Stromal cell of bone marrow (primary cell): Measurements from ENCODE around the gene IRAK2.
"Not testable (repeated sequence)": the region's sequence is repeated elsewhere in the genome, so short reads cannot be mapped to it uniquely, and the experiment has no call there.

ENCODE experiments used
- DNase-seq: peaks from one replicate; pipeline ENCODE4 v3.0.0-alpha.2; 2012; ENCODE audit warnings: low read depth

Gene IRAK2

DNA sequence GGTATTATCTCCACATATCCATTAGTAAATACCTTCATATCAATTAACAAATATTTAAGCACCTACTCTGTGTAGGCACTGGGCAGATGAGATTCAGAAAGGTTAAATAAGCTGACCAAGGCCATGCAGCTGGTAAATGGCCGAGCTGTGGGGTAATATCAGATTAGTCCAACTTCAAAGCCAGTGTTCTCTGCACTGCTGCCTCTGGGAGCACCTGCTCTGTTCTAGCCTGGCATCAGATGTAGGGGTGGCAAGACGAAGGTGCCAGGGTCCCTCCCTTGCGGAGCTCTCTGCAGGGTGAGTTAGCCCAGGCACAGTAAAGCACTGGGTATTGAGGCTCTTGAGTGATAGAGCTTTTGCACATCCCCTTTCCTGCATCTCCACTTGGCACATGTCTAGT, 89.0 kb downstream of the IRAK2 start:
- no peak for DNase-seq

DNA sequence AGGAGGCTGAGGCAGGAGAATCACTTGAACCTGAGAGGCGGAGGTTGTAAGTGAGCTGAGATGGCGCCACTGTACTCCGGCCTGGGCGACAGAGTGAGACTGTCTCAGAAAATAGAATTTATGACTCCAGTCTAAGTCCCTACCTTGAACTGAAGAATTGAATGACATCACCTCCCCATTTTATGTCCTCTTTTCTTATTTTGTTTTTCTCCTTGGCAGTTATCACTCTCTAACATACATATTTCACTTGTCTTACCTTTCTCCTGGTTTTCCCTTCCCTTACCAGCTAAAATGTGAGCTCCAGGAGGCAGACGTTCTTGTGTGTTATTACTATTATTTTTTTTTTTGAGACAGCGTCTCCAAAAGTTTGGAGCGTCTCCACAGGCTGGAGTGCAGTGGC, 91.1 kb downstream of the IRAK2 start:
- DNase-seq: no peak

DNA sequence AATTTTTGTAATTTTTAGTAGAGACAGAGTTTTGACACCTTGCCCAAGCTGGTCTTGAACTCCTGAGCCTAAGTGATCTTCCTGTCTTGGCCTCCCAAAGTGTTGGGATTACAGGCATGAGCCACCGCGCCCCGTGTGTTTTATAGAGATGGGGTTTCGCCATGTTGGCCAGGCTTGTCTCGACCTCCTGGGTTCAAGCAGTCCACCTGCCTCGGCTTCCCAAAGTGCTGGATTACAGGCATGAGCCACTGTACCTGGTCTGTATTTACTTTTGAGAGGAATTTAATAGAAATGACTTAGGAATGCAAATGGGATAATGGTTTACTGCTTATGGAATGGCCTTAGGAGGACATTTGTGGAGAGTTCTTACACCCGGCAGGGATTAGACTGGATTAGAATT, 94.3 kb downstream of the IRAK2 start:
- no peak for DNase-seq

DNA sequence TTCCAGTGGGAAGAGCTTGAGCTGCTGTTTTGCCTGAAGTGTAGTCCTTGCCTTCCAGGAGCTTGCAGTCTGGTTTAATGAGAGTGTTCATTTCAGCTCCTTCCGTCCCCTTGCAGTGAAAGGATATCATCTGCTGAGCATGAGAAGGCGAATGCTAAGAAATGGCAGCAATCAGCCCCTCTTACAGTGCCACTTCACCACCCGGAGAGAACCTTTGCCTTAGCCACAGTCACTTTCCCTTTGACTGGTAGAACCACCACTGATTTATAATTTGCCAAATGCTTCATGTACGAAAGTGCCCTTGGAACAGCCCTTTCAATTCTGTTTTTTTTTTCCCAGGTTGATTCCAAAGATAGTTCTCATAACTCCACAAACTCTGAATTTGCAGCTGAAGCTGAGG, 95.1 kb downstream of the IRAK2 start:
- no peak for DNase-seq

DNA sequence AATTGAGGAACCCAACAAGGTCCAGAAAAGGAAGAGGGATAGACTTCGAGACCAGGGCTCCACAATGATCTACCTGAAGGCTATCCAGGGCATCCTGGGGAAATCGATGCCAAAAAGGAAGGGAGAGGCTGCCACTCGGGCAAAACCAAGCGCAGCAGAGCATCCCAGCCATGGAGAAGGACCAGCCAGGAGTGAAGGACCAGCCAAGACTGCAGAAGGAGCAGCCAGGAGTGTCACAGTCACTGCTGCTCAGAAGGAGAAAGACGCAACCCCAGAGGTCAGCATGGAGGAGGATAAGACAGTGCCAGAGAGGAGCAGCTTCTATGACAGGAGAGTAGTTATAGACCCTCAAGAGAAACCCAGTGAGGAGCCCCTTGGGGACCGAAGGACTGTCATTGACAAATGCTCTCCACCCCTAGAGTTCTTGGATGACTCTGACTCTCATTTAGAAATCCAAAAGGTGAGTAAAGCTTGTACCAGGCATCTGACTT, 95.5 kb downstream of the IRAK2 start:
- no peak for DNase-seq

DNA sequence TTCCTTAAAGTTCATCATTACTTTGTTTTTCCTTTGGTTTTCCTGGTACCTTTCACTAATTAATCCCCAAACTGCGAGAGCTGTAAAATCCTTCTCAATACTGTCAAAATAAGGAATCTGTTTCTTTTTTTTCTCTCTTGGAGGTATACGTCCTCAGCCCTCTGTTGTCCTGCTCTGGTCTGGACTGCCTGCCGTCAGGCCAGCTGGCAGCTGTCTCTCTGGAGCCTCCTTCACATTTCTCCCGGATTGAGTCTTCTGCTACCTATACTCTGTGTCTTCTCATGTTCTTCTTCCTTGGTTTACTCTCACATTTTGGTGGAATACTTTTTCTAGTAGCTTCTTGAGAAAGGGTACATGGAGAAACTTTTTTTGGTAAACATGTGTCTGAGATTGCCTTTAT, 97.3 kb downstream of the IRAK2 start:
- DNase-seq: no peak

DNA sequence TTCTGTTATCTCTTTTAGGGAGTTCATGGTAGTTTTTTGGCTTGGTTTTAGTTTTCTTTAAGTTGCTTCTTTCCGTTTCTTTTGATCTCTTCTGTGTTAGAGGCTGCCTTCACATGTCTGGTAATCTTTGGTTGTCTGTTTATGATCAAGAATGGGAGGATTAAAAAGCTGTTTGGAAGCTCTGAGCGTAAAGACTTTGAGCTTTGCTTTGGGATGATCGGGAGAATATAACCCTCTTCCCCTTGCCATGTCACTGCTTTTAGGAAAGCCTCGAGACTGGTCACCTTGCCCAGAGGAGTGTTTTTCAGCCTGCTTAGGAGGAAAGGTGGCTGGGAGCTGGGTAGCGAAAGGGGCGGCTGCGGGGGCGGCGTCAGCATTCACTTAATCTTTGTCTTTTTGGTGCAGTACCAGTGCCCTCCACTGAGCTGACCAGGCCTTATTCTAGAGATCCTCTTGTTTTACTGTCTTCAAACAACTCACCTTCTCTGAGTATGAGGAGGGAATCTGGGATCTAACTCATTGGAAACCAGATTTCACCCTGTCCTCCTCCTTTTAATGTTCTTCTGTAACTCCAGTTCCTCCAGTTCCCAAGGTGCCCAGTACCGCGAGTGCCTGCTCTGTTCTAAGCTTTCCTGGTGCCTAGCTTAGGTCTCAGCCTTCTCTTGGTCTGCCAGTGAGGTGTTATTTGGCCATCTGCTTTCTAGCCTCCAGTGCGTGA, 99.1 kb downstream of the IRAK2 start:
- DNase-seq: no peak

DNA sequence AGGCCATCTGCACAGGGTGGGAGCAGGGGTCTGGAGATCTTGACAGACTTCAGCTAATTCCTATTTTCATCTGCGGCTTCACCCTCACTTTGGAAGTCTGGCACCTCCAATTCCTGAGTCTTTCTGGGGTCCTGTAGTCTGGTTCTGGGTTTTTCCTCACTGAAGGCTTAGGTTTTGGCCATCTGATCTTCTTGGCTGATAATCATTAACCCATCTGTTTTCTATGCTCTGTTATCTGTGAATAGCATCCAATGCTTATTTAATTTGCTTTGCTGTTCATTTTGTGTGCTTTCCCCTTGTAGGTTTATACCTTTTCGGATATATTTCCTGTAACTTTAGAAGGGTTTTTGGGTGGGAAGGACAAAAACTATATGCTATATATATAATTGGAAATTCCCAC, 101.1 kb downstream of the IRAK2 start:
- DNase-seq: no peak

DNA sequence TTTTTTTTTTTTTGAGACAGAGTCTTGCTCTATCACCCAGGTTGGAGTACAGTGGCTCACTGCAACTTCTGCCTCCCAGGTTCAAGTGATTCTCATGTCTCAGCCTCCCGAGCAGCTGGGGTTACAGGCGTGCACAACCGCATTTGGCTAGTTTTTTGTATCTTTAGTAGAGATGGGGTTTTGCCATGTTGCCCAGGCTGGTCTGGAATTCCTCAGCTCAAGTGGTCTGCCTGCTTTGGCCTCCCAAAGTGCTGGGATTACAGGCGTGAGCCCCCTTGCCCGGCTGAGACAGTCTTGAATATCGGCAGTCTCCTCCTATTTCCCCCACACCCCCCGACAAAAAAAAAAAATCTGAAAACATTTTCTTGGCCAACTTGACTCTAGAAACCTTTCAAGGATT, 102.2 kb downstream of the IRAK2 start:
- not testable (repeated sequence) for DNase-seq

DNA sequence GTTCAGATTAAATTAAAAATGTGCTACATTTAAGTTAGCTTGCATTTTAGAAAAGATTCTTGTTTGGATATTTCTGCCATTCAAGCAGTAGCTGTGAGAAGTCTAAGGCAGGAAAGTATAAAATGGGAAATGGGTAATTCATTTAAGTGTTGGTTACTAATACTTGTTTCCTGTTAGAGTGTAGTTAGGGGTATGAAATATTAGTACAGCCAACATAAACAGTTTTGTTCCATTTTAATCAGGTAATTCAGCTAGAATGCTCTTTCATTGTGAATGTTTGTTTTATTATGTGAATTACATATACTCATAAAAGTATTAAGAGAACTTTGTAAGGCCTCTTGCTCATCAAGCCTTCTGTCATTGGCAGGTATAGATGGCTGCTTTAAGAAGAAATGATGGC, 103.4 kb downstream of the IRAK2 start:
- DNase-seq: no peak

DNA sequence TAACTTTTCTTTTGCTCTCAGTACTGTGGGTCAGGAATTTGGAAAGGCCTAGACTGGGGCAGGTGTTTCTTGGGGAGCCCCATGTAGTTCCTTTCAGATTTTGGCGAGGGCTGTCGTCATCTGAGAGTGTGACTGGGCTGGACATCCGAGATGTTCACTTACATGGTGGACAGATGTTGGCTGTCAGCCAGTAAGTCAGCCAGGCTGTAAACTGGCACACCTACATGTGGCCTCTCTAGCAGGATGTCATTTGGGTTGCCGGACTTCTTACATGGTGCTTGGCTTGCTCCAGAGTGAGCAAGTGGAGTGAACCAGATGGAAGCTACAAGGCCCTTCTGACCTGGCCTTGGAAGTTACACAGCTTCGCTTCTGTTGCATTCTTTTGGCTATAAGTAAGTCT, 104.2 kb downstream of the IRAK2 start:
- no peak for DNase-seq

DNA sequence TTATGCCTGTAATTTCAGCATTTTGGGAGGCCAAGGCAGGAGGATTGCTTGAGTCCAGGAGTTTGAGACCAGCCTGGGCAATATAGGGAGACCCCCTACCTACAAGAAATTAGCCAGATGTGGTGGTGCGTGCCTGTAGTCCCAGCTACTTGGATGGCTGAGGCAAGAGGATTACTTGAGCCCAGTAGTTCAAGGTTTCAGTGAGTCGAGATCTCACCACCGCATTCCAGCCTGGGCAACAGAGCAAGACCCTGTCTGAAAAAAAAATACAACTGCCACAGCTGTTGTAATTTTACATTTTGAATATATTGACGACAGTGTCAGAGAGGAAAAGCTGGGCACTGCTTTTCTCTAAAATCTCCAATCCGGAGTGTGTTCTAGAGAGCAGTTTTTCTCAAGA, 104.7 kb downstream of the IRAK2 start:
- no peak for DNase-seq

DNA sequence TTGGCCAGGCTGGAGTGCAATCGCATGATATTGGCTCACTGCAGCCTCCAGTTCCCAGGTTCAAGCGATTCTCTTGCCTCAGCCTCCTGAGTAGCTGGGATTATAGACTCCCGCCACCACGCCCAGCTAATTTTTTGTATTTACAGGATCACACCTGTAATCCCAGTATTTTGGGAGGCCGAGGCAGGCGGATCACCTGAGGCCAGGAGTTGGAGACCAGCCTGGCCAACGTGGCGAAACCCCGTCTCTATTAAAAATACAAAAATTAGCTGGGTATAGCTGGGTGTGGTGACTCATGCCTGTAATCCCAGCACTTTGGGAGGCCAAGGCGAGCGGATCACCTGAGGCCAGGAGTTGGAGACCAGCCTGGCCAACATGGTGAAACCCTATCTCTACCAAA, 107.8 kb downstream of the IRAK2 start:
- not testable (repeated sequence) for DNase-seq

DNA sequence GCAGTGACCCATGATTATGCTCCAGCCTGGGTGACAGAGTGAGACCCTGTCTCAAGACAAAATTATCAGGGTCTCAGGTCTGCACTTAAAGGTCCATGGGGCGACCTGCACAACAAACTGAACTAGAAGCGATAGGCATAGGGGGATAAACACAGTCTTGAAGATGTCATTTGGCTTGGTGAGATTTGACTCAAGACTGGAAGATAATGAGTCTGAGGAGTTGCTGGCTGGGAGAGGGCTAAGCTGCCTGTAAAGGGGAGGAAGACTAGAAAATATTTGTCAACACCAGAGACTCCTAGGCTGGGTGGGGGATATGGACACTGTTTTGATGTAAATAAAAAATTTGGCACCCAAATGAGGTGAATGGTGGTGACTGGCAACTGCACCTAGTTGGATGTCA, 108.3 kb downstream of the IRAK2 start:
- DNase-seq: no peak

DNA sequence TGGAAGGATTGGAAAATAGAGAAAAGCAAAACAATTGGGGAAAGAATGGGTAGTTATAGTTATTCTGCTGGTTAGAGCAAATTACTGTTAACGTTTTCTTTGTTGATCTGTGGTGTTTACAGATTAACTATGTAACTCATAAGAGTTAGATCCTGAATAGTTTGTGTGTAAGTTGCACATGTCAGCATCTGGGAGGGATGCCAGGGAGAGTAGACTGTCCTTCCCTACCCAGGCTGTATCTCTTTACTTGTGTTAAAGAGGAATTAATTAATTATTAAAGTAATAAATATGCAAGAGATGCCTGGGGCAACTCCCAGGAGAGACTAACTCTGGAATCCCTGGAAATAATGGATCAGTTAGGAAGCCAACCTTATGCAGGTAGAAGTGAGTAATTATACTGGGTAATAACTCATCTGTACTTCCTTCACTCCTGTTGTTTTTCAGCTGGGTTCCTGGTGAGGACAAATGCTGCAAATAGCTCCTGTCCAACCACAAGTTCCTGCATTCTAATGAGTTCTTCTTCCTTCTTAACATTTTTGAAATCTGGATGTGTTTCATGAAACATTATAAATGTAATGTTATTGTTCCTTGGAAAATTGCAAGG, 109.1 kb downstream of the IRAK2 start:
- DNase-seq: no peak

DNA sequence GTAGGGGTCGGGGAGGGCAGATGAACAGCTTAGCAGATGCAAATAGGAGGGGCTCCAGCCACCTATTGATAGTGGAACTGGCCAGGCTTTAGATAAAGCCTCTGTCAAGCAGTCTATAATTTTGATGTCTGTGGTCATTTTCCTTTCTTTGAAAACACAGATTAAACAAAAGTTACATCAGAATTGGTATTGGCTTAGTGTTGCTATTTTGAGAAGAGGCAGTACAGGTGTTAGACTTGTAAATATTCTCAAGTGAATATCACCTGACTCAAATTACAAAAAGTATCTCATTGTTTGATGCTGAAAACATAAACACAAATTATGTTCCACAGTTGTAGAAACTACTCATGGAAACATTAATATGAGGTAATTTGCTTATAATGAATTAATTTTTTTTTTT, 109.9 kb downstream of the IRAK2 start:
- DNase-seq: no peak

DNA sequence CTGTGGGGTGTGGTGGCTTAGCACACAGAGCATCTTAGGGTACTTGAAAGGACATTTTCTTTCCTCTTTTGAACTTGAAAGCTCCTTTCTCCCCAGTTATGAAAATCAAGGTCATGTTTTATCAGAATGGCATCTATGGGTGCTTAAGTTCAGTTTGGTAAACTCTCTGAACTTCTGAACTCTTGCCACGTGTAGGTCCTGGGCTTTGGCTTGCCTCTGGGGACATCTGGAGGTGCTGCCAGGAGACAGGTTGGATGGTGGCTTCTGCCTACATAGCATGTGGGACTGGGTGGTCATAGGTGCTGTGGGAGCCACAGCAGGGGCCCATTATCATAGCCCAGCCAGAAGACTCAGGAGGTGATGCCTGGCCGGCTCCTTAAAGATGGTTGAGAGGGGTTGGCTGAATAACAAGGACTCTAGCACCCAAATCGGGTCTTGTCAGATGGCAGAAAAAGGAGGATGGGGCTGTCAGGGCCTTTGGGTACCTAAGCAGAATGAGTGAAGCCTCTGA, 112.5 kb downstream of the IRAK2 start:
- DNase-seq: no peak

DNA sequence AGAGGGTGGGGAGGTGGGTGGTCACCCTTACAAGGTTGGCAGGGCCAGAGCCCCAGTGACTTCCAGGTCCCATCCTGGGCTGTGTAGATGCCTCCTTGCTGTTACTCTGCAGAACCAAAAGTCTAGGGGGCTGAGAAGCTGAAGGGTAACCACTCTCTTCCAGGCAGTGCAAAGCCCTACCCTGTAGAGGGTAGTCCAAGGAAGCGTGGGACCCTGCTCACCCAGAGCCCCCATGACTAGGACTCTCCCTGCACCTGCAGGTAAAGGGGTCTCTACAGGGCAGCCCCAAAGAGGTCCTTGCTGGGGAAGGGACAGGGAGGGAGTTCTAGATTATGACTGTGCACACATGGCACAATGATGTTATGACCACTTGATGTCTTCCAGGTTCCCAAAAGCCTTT, 113.8 kb downstream of the IRAK2 start:
- DNase-seq: no peak

DNA sequence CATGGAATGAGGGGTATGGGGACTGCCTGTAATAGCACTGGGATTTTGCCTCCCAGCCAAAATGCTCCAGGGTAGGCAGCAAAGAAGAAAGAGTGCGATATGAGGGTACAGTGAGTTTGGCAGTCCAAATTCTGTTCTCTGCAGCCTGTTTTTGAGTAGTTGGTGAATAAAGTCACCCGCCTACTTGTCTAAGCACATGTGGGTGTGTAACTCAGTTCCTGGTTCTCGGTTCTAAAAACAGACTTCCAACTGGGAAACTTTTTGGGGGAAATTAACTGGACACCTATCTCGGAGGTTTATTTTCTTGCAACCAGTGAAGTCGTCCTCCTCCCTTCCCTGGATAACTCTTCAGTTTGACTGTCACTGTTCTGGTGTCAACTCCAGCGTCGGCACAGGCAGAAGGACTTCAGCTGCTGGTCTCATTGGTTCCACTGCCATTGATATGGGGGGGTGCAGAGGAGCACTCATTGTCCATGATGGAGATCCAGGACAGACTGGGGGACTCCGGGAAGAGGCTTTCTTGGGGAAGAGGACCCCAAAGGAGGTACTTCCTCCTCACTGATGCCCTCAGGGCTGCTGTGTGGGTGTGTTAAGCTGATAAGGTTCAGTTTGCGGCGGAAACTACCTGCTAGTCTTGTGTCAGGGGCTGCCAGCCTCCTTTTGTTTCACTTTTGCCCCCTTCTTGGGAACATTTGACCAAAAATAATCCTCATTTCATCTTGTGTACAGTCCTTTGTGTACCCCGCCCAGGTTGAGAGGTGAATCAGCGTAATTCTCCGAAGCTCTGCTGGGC, 114.9 kb downstream of the IRAK2 start:
- no peak for DNase-seq

DNA sequence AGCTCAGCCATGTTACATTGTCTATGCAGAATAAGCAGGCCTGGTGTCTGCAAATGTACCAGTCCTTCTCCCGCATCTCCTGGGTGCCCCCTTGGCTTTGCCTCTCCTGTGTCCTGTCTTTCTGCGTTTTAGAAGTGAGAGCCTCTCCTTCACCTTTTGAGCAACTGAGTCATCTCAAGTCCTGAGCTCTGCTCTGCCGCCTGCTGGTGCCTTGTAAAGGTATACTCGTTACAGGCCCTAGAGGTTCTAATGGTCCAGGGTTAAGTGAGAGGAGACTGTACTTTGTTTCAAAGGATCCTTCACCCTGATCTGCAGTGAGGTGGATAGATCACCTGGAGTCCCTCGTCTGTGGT, 115.4 kb downstream of the IRAK2 start:
- no peak for DNase-seq

DNA sequence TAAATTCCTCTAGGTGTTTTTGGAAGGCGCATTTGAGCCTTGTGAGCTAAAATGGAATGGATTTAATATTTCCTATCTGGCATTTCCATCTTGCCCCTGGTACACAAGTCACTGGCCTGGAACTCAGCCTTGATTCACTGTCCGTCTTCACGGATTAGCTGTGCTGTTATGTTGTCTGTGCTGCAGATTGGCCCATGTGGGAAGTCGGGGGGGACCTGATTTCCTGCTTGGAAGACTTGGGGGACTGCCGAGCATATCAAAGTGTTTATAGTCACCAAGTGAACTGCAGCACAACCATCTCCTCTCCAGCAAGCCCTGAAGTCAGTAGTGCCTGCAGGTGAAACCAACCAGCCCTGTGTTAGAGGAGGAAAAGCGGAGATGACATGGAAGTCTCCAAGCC, 115.9 kb downstream of the IRAK2 start:
- DNase-seq: no peak

DNA sequence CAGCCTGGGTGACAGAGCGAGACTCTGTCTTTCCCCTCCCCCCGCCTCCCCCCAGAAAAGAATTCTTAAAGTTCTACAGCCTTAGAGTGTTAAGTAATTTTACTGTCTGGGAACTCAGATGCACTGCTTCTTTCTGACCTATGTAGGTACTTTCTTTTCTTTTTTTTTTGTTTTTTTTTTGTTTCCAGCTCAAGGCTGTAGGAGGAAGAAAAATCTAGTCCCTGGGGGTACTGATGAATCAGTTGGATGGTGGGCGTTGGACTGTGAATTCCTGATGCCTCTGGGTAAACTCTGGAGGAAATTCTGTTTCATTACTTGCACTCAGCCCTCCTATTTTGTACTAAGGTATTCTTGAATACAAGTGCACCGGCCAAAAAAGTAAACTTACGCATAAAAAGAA, 117.2 kb downstream of the IRAK2 start:
- peak; percentile 74 for DNase-seq

DNA sequence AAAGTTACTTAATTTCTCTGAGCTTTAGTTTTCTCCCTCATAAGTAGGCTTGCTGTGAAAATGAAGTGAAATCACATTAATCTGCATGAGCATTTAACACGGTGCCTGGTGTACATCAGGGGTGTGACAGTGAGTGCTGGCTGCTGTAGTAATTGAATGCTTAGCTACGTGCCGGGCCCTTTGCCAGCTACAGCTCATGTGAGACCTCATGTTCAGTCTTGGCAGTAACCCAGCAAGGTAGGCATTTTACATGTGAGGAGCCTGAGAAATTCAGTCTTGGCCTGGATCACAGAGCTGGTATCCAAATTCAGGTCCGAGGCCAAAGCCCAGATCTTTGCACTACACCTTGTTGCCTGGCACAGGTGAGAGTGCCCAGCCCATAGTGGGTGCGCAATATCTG, 118.9 kb downstream of the IRAK2 start:
- DNase-seq: no peak
